HG02840 (cell line): ENCODE data around the gene PTPRCAP.

Experiments used
- ATAC-seq: cut with Tn5 transposase; IDR thresholded peaks from one replicate; pipeline ENCODE4 v1.9.1; 2021; ENCODE audit warnings: mild to moderate bottlenecking, moderate library complexity, moderate number of reproducible peaks; ENCODE audit not compliant: unreplicated experiment, low FRiP score

The PTPRCAP gene

GRCh38 chr11:67398661-67399563 is 38.6 kb downstream of the PTPRCAP start:
- ATAC-seq, result no peak

GRCh38 chr11:67397986-67398660 is 39.4 kb downstream of the PTPRCAP start:
- no peak for ATAC-seq

- ATAC-seq, result no peak
Measured at GRCh38 chr11:67397536-67397935, 39.9 kb downstream of the PTPRCAP start.

GRCh38 chr11:67396587-67397389 is 40.7 kb downstream of the PTPRCAP start:
- ATAC-seq, result no peak

- no peak for ATAC-seq
Measured at GRCh38 chr11:67396259-67396581, 41.3 kb downstream of the PTPRCAP start.

- ATAC-seq, result no peak
Measured at GRCh38 chr11:67395555-67396258, 41.8 kb downstream of the PTPRCAP start.

- no peak for ATAC-seq
Measured at GRCh38 chr11:67393990-67394389, 43.5 kb downstream of the PTPRCAP start.

- no peak for ATAC-seq
Measured at GRCh38 chr11:67393437-67393836, 44.0 kb downstream of the PTPRCAP start.

- no peak for ATAC-seq
Measured at GRCh38 chr11:67392183-67392715, 45.2 kb downstream of the PTPRCAP start.

- peak; percentile 58 for ATAC-seq
Measured at GRCh38 chr11:67391304-67392182, 45.9 kb downstream of the PTPRCAP start, which contains the start of gene RAD9A. Gene RAD9A (plus strand): TSS chr11:67391986. CDS start chr11:67392045, 59 bp downstream.

- ATAC-seq, result no peak
Measured at GRCh38 chr11:67390947-67391303, 46.6 kb downstream of the PTPRCAP start.

- no peak for ATAC-seq
Measured at GRCh38 chr11:67389477-67389876, 48.0 kb downstream of the PTPRCAP start.

GRCh38 chr11:67387518-67387917 is 50.0 kb downstream of the PTPRCAP start:
- no peak for ATAC-seq

- no peak for ATAC-seq
Measured at GRCh38 chr11:67387069-67387468, 50.4 kb downstream of the PTPRCAP start.
